ENCODE data around the gene PAPSS1.

Gene PAPSS1

DNA sequence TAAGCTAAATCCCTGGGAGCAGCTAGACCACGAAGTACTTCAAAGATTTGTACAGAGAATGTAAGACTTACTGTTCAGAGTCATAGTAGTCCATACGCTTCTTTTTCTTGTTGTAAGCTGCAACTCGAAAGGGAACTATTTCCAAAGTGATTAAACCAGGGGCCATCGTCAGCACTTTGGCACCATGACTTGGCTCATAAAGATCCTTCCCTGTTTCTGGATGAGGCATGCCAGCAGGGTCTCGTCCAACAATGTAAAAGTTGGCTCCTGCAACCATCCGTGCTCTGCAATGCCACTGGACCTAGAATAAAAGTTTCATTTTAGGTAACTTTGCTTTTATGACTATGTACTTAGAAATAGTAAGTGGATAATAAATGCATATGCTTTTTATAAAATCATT, 88.5 kb downstream of the PAPSS1 start:
- intact Hi-C loops (cut with DNase I; ENCODE audit: low total_unique reads), result no loop called here
- Histone ChIP-seq H3K4me1 (peaks cover 0 to 27% (median 3%) of the 10 kb centered on the region in 4 donors), H3K36me3 (no peaks in the 10 kb centered on the region), H3K27ac (peak overlapping the region in 1 of 2 donors; percentile 35), H3K27me3 (no peaks in the 10 kb centered on the region), H3K9me3 (no peaks in the 10 kb centered on the region), H3K4me3 (no peak overlapping the region)
- DNase-seq, result no peak
- TF ChIP-seq, protein P1, sequence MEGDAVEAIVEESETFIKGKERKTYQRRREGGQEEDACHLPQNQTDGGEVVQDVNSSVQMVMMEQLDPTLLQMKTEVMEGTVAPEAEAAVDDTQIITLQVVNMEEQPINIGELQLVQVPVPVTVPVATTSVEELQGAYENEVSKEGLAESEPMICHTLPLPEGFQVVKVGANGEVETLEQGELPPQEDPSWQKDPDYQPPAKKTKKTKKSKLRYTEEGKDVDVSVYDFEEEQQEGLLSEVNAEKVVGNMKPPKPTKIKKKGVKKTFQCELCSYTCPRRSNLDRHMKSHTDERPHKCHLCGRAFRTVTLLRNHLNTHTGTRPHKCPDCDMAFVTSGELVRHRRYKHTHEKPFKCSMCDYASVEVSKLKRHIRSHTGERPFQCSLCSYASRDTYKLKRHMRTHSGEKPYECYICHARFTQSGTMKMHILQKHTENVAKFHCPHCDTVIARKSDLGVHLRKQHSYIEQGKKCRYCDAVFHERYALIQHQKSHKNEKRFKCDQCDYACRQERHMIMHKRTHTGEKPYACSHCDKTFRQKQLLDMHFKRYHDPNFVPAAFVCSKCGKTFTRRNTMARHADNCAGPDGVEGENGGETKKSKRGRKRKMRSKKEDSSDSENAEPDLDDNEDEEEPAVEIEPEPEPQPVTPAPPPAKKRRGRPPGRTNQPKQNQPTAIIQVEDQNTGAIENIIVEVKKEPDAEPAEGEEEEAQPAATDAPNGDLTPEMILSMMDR (IDR thresholded peaks at IDR 0.05), result no peak

DNA sequence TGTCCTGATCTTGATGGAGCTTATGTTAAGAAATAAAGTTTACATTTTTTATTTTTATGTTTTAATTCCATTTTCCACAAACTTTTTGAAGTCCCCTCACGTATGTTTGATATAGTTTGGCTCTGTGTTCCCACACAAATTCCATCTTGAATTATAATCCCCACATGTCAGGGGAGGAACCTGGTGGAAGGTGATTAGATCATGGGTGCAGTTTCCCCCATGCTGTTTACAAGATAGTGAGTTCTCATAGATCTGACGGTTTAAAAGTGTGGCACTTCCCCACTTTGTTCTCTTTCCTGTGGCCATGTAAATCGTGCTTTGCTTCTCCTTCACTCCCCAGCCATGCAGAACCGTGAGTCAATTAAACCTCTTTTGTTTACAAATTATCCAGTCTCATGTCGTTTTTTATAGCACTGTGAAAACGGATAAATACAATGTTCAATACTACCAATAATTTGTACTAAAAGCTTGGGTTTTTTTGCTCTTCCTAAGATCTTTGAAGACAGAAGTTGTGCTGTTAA, 89.8 kb downstream of the PAPSS1 start:
- Histone ChIP-seq H3K27me3 (no peaks in the 10 kb centered on the region), H3K9me3 (no peaks in the 10 kb centered on the region), H3K36me3 (no peaks in the 10 kb centered on the region), H3K27ac (no peak overlapping the region), H3K4me1 (peaks cover 0 to 27% (median 3%) of the 10 kb centered on the region in 4 donors), H3K4me3 (no peak overlapping the region)
- TF ChIP-seq, protein P1 (IDR thresholded peaks at IDR 0.05), result no peak
- DNase-seq, result no peak
- intact Hi-C loops (cut with DNase I; ENCODE audit: low total_unique reads), result no loop called here

DNA sequence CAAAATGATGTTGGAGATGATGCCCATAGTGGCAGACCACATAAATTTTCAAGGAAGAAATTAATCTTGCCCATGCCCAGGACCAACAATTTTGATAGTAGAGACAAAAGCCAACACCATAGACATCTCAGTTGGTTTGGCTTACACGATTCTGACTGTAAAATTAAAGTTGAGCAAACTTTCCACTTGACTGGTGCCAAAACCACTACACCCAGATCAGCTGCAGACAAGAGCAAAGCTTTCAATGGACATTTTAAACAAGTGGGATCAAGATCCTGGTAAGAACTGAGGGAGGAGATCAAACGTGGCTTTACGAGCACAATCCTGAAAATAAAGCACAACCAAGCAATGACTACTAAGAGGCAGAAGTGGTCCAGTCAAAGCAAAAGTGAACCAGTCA, 90.7 kb downstream of the PAPSS1 start:
- Histone ChIP-seq H3K4me1 (peaks cover 0 to 27% (median 3%) of the 10 kb centered on the region in 4 donors), H3K9me3 (no peaks in the 10 kb centered on the region), H3K4me3 (no peak overlapping the region), H3K36me3 (peaks cover 0 to under 1% (median 0%) of the 10 kb centered on the region in 3 donors), H3K27me3 (no peaks in the 10 kb centered on the region), H3K27ac (no peak overlapping the region)
- DNase-seq, result no peak
- intact Hi-C loops (cut with DNase I; ENCODE audit: low total_unique reads), result no loop called here
- TF ChIP-seq, protein P1 (IDR thresholded peaks at IDR 0.05), result no peak

DNA sequence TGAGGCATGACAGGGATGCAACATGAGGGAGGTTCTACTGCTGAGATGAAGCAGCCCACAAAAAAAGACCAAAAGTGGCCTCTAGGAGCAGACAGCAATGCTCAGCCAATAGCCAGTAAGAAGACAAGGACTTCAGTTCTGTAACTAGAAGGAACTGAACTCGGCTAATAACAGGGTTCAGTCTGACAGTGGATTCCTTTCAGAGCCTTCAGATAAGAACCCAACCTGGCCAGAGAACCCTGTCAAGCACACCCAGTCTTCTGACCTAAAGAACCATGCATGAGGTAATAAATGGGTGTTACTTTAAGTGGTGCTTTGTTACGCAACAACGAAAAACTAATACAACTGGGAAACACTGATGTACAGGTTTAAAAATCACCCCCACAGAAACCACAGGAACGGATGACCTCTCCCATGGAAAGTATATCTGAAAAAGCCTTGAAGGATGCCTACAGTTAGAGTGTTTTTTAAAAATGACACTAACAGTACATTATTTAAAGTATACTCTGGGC, 94.6 kb downstream of the PAPSS1 start:
- DNase-seq, result no peak
- no peaks in the 10 kb centered on the region for H3K27me3 ChIP-seq

DNA sequence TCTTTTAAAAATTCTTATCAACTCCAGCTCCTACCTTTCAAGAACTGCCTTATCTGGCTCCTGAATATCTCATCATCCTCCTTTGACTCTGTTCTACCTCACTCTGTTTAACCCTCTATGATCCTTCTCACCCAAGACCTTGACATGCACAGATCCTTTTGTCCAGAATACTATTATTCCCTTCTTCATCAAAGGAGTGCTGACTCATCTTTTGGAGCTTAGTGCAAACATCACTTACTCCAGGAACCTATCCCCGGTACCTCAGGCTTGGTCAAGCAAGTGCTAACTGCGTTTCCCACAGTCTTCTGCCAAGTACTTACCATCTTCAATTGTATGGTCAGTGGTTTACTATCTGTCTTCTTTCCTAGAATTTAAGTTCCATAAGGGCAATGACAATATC, 96.0 kb downstream of the PAPSS1 start:
- intact Hi-C loops (cut with DNase I; ENCODE audit: low total_unique reads), result no loop called here
- Histone ChIP-seq H3K4me1 (peaks cover 0 to 22% (median 6%) of the 10 kb centered on the region in 4 donors), H3K27ac (no peak overlapping the region), H3K4me3 (no peak overlapping the region), H3K27me3 (no peaks in the 10 kb centered on the region), H3K9me3 (no peaks in the 10 kb centered on the region), H3K36me3 (peaks cover 0 to 17% (median 12%) of the 10 kb centered on the region in 3 donors)
- no peak for DNase-seq
- TF ChIP-seq, protein P1 (IDR thresholded peaks at IDR 0.05), result no peak

More for the DNA sequence above, 94.6 kb downstream of the PAPSS1 start:
- peaks cover 0 to 17% (median 12%) of the 10 kb centered on the region in 3 donors for H3K36me3 ChIP-seq
- H3K9me3 ChIP-seq, result no peaks in the 10 kb centered on the region
- TF ChIP-seq, protein P1 (IDR thresholded peaks at IDR 0.05), result no peak
- intact Hi-C loops (cut with DNase I; ENCODE audit: low total_unique reads), result no loop called here
- no peak overlapping the region for H3K27ac ChIP-seq
- H3K4me1 ChIP-seq, result peaks cover 0 to 15% (median 0%) of the 10 kb centered on the region in 4 donors
- H3K4me3 ChIP-seq, result no peak overlapping the region
